Stimulated activated CD4-positive, alpha-beta T cell treated with anti-CD3 and anti-CD28 coated beads, Interleukin-12 subunit alpha, Interleukin-12 subunit beta, amount 100 ng/mL, for 4 hours (primary cell): ENCODE data around the gene PRR14.
A peak's percentile ranks its signal among the peaks of the same experiment; 100 is the strongest.
"Not testable (repeated sequence)": the region's sequence is repeated elsewhere in the genome, so short reads cannot be mapped to it uniquely, and the experiment has no call there.

Source experiments
- DNase-seq: peaks from one replicate; pipeline ENCODE4 v3.0.0-alpha.2; 2020

The PRR14 gene

DNA sequence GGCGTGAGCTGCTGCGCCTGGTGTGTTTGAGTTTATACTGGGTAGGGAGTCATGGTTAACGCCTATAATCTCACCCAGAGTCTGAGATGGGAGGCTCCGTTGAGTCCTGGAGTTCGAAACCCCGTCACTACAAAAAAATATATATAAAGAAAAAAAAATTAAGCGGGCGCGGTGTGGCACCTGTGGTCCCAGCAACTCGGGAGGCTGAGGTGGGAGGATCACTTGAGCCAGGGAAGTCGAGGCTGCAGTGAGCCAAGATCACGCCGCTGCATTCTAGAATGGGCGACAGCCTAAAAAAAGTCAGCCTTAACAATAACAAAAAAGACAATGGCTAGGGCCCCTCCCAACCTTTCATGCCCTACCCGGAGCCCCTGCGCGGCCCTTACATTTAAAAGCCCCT is 17.2 kb upstream of the PRR14 start:
- no peak for DNase-seq

DNA sequence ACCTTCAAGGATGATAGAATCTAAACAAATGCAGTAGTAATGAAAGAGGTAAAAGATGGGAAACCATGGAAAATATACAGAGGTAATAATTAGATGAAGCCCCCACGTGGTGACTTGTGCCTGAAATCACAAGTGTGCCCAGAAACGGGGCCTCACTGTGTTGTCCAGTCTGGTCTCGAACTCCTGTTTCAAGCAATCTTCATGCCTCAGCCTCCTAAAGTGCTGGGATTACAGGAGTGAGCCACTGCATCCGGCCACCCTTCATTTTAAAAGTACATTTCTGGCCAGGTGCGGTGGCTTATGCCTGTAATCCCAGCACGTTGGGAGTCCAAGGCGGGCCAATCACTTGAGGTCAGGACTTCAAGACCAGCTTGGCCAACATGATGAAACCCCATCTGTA is 14.2 kb upstream of the PRR14 start:
- DNase-seq: no peak

DNA sequence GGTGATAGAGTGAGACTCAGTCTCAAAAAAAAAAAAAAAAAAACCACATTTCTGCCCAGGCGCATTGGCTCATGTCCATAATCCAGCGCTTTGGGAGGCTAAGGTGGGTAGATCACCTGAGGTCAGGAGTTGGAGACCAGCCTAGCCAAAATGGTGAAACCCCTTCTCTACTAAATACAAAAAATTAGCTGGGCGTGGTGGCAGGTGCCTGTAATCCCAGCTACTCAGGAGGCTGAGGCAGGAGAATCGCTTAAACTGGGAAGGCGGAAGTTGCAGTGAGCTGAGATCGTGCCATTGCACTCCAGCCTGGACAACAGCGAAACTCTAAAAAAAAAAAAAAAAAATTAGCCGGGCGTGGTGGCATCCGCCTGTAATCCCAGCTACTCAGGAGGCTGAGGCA is 13.6 kb upstream of the PRR14 start:
- not testable (repeated sequence) for DNase-seq

DNA sequence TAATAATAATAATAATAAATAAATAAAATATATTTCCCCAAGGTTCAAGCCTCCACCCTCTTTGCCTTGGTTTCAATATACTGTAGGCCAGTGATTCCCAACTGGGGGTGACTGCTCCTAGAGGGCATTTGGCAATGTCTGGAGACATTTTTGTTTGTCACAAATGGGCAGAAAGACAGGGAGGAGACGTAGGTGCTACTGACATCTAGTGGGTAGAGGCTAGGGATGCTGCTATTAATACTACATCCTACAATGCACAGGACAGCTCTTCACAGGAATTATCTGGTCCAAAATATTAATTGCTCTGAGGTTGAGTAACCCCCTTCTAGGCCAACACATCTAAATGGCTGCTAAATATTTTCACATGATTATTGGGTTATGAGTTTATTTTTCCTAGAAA is 12.8 kb upstream of the PRR14 start:
- DNase-seq: no peak

DNA sequence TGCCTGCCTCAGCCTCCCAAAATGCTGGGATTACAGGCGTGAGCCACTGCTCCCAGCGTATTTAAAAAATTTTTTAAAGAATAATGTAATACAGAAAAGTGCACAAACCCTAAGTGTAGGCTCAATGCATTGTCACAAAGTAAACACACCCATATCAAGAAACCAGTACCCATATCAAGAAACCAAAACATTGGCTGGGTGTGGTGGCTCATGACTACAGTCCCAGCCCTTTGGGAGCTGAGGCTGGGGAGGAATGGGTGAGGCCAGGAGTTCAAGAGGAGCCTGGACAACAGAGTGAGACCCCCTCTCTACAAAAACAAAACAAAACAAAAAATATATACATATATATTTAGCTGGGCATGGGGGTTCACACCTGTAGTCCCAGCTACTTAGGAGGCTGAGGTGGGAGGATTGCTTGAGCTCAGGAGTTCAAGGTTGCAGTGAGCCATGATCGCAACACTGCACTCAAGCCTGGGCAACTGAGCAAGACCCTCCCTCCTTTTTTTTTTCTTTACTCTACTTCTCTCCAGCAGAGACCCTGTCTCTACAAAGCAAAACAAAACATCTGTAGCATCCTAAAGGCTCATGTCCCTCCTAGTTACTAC is 9.3 kb upstream of the PRR14 start:
- DNase-seq: no peak

DNA sequence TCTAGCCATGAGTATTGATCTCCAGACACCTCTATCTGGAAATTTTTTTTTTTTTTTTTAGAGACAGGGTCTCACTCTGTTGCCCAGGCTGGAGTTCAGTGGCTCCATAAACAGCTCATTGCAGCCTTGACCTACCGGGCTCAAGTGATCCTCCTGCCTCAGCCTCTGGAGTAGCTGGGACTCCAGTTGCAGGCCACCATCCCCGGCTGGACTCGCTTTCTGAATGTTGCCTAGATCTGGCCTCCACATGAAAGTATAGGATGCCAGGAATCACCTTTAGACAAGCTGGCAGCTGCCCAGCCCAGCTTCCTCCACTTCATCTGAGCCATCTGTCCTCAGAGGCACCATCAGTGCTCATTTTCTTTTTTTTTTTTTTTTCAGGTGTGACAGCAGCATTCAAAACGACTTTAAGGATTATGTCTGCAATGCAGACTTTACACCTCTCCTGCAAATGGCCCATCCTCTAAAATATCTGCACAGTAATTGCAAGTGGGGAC is 6.4 kb upstream of the PRR14 start:
- no peak for DNase-seq

DNA sequence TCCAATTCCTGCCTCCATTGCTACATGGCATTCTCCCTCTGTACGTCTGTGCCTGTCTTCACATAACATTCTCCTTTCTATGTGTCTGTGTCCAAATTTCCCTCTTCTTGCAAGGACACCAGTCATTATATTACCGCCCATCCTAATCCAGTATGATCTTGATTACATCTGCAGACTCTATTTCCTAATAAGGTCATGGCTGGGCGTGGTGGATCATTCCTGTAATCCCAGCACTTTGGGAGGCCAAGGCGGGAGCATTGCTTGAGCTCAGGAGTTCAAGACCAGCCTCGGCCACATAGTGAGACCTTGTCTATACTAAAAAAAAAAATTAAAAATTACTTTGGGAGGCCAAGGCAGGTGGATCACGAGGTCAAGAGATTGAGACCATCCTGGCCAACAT is 5.0 kb upstream of the PRR14 start:
- DNase-seq: no peak

DNA sequence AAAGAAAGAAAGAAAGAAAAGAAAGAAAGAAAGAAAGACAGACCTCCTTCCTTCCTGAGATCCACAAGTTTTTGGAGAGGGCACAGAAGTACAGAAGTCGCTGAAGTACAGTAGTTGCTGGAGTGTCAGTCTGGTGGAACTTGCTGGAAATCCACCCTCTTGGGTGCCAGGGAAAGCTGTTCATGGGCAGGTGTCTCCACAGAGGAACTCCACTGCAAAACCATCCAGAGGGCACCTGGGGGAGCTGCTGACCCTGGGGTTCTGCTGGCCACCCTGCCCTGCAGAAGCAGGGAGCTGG is 3.5 kb upstream of the PRR14 start:
- DNase-seq: no peak

DNA sequence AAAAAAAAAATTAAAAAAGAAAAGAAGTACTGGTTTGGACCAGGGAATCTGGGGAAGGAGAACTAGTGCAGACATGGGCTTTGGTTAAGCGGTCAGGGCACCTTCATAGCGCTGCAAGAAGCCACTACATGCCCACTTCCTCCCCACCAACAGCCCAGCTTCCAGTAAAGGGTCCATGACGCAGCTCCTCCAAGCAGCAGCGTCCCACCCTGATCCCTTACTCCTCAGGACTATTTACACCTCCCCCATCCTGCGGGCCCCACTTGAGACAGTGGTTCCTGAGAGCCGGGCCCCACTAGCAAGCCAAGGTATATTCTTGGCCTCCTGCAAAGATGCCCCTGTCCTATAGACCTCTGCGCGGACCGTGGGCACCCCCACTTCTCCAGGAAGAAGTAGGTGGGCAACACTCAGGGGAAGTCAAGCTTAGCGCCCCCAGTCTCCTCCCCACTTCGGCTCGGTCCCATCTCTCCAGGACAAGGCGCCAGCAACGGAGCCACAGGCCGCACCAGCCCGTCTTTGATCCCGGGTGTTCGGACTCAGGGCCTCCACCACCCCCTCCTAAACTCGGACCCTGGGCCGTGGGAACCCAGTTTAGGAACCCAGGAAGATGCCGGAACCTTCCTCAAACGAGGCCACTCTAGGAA is 913 bp upstream of the PRR14 start:
- DNase-seq: peak; percentile 26

DNA sequence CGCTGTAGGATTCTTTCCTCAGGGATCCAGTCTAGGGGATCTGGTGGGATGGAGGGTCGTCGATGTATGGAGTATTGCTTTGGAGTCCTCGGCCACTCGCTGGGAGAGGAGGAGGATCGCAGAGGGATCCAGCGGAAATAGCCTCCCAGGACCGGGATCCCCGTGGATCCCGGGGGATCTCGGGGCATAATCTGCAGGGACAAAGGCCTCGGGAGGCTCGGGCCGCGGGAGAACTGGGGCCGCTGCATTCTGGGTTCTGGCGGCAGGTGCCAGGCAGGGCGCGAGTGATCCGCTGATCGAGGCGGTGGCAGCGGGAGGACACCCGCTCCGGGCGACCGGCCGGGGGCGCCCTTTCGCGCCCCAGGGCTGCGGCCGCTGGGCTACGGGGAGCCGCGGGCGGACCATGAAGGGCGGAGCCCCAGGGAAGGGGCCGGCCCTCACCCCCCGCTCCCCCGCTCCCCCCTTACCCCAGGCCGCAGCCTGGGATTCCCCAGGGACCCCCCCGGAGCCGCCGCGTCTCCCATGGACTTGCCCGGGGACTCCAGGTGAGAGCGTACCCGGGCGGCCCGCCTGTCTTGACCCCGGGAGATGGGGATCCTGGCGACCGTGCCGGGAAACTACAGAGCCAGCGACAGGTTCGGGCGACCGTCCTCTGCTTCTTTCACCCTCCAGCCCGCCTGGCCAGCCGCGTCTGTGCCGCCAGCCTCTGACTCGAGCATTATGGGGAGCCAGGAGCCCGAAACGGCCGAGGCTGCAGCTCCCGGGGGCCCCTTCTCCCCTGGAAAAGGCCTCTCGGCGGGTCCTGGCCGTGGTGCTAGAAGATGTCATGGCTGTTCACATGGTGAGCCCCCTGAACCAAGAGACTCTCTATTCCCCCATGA is 604 bp downstream of the PRR14 start:
- DNase-seq: peak; percentile 73

DNA sequence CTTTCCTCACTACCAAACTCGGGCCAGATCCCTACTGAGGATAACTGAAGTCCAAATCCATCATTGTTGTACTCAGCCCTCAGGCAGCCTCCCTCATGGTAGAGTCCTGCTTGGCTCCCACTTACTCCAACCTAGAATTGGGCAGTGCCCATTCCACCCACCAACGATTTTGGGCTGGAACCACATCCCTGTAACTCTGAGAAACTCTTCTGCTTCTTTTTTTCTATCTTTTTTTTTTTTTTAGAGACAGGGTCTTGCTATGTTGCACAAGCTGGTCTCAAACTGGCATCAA is 1.2 kb downstream of the PRR14 start:
- no peak for DNase-seq

DNA sequence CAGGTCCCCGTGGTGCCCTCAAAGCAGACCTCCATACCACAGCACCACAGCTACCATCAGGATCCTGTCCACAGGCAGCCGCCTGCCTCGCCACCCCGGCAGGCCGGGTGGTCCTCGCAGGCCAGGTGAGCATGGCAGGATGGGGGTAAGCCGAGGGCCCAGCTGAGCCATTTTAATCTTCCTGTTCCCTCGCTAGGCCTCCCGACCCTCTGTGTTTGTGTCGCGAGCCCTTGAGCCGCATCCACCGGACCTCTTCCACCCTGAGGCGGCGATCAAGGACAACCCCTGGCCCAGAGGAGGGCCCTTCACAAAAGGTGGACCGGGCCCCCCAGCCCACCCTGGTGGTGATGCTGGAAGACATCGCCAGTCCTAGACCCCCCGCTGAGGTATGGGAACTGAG is 2.0 kb downstream of the PRR14 start:
- DNase-seq: no peak

DNA sequence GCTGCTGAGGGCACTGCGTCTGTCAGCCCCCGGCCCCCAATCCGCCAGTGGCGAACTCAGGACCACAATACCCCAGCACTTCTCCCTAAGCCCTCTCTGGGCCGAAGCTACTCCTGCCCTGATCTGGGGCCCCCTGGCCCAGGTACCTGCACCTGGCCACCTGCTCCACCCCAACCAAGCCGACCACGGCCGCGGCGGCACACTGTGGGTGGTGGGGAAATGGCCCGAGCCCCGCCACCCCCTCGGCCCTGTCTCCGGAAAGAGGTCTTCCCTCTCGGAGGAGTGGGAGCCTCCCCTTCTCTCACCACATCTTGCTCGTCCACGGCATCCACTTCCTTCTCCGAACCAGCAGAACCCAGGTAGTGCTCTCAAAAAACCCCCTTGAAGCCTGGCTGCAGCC is 4.1 kb downstream of the PRR14 start:
- DNase-seq: no peak

DNA sequence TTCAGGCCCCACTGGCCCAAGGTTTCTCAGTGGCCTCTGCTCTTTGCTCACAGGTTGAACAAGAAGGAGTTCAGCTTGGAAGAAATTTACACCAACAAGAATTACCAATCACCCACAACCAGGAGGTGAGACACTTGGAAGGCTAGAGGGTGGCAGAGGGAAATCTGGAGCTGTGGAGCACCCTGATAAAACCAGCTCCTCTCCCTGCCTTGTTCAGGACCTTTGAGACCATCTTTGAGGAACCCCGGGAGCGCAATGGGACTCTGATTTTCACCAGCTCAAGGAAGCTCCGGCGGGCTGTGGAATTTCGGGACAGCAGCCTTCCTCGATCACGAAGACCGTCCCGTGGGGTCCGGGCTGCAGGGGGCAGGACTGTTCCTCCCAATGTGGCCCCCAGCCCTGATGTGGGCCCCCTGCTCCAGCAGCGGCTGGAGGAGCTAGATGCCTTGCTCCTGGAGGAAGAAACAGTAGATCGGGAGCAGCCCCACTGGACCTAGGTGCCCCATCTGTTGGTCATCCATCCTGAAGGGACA is 5.1 kb downstream of the PRR14 start:
- no peak for DNase-seq

DNA sequence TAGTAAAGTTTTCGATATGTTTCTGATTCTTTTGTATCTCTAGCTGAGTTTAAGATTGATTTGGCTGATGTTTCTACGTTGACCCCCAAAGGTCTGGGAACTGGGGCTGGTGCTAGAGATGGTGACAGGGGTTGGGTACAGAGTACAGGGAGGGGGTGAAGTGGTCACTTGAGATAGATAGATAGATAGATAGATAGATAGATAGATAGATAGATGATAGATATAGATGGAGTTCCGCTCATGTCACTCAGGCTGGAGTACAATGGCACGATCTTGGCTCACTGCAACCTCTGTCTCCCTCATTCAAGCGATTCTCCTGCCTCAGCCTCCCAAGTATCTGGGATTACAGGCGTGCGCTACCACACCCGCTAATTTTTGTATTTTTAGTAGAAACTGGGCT is 5.6 kb downstream of the PRR14 start:
- no peak for DNase-seq

DNA sequence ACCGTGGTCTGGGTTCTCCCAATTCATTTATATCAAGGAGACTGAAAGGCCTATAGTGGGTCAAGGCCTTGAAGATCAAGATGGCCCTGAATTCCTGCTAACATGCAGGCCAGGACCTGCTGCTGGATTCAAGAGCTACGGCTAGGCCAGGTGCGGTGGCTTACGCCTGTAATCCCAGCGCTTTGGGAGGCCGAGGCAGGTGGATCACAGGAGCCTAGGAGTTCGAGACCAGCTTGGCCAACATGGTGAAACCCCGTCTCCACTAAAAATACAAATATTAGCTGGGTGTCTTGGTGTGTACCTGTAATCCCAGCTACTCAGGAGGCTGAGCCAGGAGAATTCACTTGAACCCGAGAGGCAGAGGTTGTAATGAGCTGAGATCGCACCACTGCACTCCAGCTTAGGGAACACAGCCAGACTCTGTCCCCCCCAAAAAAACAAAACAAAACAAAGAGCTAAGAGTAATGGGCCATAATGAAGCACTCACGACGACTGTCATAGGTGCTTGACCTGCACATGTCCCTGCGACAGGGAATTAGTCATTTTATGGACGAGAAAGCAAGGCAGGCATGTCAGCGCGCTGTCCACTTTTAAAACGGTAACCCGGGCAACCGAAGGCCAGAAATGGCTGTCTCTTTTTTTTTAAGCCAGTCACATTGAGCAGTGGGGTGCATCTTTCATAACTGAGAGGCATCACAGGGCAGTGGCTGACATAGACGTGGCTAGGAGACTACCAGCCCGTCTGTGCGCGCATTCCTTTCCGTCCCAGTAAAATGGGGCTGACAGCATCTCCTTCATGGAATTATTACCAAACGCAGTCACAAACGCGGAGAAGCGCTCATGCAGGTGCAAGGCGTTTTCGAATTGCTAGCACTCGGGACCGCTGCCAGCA is 6.5 kb downstream of the PRR14 start:
- no peak for DNase-seq

DNA sequence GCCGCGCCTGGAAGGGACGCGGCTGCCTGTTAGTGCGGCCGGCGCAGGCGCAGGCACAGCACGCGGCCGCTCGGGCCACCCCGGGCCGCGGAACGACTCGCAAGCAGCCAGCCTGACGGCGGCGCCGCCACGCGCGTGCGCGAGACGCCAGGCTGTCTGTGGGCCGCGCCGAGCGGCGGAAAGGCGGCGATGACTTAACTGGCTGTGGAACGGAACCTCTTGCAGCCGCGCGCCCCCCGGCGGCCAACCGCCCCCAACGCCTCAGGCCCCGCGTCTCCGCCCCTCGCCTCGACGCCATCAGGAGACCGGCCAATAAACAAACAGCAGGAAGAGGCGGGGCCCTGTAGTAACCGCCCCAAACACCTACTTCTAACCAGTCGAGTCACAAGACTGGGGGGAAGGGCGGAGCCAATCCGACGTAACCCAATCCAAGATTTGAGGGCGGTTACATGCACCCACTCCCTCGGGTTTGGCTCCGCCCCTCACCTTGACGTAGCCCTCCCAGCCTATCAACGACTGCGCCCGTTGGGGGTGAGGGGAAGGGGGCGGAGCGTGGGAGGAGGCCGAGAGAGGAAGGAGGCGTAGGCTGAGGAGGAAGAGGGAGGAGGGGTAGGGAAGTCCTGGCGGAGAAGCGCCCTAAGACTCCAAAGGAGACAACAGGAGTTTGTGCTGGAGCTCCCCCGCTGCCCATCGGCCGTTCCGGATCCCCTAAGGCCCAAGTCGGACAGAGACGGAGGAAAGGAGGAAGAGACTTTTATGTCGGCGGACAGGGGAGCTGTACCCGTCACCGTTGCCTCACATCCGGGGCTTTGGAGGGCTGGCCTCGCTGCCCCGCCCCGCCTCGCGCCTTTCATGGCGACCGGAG is 7.3 kb downstream of the PRR14 start, which contains the start of gene FBRS:
Gene FBRS (plus strand): TSS at position 566 of the 865 bp plus-strand sequence. CDS start 1,088 bp downstream, outside the sequence.
- DNase-seq: peak; percentile 100

DNA sequence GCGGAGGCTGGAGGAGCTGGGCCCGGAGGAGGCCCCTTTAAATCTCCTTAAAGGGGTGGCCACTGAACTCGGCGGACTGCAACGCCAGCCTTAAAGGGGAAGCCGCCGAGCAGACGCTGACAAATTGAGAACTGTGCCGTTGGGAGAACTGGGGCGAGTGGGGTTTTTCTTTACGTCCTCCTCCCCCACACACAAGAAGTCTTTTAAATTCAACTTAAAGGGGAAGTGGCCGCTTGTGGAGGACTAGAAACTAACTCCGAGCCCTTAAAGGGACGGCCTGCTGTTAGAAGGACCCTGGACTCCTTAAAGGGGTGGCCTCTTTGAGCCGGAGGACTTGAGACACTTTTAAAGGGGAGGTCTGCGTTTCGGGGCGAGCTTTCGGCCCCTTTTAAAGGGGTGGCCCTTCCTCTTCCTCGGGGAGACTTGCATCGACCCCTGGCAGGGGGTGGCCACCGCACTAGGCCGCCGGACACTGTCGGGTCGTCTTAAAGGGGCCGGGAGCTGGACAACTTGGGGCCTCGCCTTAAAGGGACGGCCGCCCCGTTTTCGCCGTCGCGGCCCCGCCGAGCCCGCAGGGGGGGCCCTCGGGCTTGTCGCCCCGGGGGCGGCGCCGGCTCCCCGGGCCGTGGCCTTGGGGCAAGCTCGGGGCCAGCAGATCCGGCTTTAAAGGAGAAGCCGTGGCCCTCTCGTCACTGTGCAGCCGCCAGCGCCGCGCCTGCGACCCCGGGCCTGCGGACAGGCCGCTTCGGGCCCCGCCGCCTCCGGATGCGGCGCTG is 8.2 kb downstream of the PRR14 start:
- no peak for DNase-seq

DNA sequence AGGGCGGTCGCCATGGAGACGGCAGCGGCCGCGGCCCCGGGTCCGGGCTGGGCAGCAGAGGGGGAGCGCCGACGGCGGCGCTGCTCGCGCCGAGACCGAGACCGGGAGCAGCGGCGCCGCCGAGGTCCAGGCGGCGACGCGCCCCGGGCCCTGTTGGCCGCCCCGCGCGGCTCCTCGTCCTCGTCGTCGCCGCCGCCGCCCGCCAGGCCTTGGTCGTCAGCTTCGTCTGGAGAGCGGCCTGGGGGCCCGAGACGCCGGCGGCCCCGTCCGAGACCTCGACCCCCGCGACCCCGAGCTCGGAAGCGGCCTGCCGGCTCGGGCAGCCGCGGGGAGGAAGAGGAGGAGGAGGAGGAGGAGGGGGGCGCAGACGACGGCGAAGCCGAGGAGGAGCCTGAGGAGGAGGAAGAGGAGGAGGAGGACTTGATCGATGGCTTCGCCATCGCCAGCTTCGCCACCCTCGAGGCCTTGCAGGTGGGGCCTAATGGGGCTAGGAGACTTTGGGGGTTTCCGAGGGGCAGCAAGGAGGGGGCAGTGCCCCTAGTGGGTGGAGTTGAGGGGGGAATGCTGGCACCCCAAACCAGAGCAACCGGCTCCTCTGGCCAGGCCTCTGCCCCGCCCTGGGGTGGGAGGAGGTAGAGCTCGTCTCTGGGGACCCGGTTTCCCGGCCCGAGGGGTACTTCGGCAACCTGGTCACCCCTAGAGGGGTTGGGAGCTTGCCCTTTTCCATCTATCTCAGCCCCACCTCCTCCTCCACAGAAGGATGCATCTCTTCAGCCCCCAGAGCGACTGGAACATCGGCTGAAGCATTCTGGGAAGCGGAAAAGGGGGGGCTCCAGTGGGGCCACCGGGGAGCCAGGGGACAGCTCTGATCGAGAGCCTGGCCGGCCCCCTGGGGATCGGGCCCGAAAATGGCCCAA is 9.0 kb downstream of the PRR14 start:
- DNase-seq: peak; percentile 50
